Endothelial cell of umbilical vein (primary cell): Measurements from ENCODE around the gene SPTBN5. TPM values are rescaled to one million over a fixed set of nuclear protein-coding genes. Genes with fewer than 3 reads are reported as not detected.

Experiments used
- BruUV-seq: library from RNA; stranded (reverse); fragments of 400-500 nt; replicated peaks from 2 replicates; lab custom pipeline; 2021; lab: Mats Ljungman, UMichigan
- CTCF ChIA-PET: fragments of 300-600, 350-600 bp; sonication (Branson Sonifier 250); formaldehyde crosslinking; loops from one replicate; lab custom pipeline; 2021; ENCODE audit warnings: antibody characterized with exemption, inconsistent platforms; lab: Charles Lee
- POLR2A ChIA-PET: fragments of 300-600, 350-600 bp; sonication (Branson Sonifier 250); formaldehyde crosslinking; loops from one replicate; lab custom pipeline; 2021; ENCODE audit warnings: antibody characterized with exemption, inconsistent platforms; lab: Charles Lee
- DNase-seq: peaks from one replicate; pipeline ENCODE4 v3.0.0-alpha.2; 2011; ENCODE audit warnings: low read depth, low spot score
- FAIRE-seq: peaks from 2 replicates; lab custom pipeline; 2011; peaks lifted over from hg19 to GRCh38; lab: Jason Lieb, UNC
- H2AFZ ChIP-seq: 2 replicates; pipeline ENCODE4 v1.6.0; 2012; ENCODE audit warnings: low read depth, low read length, control low read depth, inconsistent platforms
- H3K27ac ChIP-seq: 2 replicates; pipeline ENCODE4 v1.5.1; 2011; ENCODE audit warnings: low read depth, mild to moderate bottlenecking, control low read depth, low read length, moderate library complexity; ENCODE audit not compliant: insufficient read depth
- H3K27me3 ChIP-seq, 2 experiments: 2 replicates each; pipeline versions ENCODE4 v1.6.0 to v1.6.1; 2011; ENCODE audit warnings: low read length in 2 of 2, mixed read lengths in 1 of 2; ENCODE audit not compliant: control insufficient read depth in 2 of 2, insufficient read depth in 2 of 2
- H3K36me3 ChIP-seq, 2 experiments: 2 replicates in 1 of 2; 3 replicates in 1 of 2; pipeline ENCODE4 v1.5.1; 2011; ENCODE audit warnings: low read length in 2 of 2, mild to moderate bottlenecking in 1 of 2, moderate library complexity in 1 of 2; ENCODE audit not compliant: control insufficient read depth in 2 of 2, insufficient read depth in 2 of 2; ENCODE audit errors: extremely low read depth in 1 of 2
- H3K4me1 ChIP-seq: 3 replicates; pipeline ENCODE4 v1.5.1; 2011; ENCODE audit warnings: mild to moderate bottlenecking, low read length; ENCODE audit not compliant: control insufficient read depth, insufficient read depth; ENCODE audit errors: extremely low read depth
- H3K4me2 ChIP-seq: 2 replicates; pipeline ENCODE4 v1.6.1; 2011; ENCODE audit warnings: low read length, control low read depth, mixed read lengths; ENCODE audit not compliant: insufficient read depth
- H3K4me3 ChIP-seq, 3 experiments: fragments of 200-600 bp in 1 of 3; sonication (generic), shearing (Covaris generic) in 1 of 3; replicated peaks in 1 of 3; 2 replicates each; pipeline ENCODE4 v1.5.1; 2011 to 2016; ENCODE audit warnings: control low read depth in 3 of 3, low read length in 3 of 3, mild to moderate bottlenecking in 2 of 3, inconsistent platforms in 1 of 3, low read depth in 1 of 3, moderate library complexity in 1 of 3; ENCODE audit not compliant: insufficient read depth in 1 of 3
- H3K79me2 ChIP-seq: 2 replicates; pipeline ENCODE4 v1.6.0; 2012; ENCODE audit warnings: low read length, inconsistent platforms; ENCODE audit not compliant: control insufficient read depth, insufficient read depth
- H3K9ac ChIP-seq: replicated peaks from 2 replicates; pipeline ENCODE3; 2011; ENCODE audit warnings: low read length, control low read depth; ENCODE audit not compliant: insufficient read depth; ENCODE audit errors: extremely low read depth
- H3K9me1 ChIP-seq: replicated peaks from 3 replicates; pipeline ENCODE4 v1.6.0; 2011; ENCODE audit warnings: mild to moderate bottlenecking, low read length; ENCODE audit not compliant: control insufficient read depth, insufficient read depth; ENCODE audit errors: extremely low read depth
- H3K9me3 ChIP-seq: replicated peaks from 2 replicates; pipeline ENCODE4 v1.5.1; 2012; ENCODE audit warnings: low read length, inconsistent platforms; ENCODE audit not compliant: control insufficient read depth, insufficient read depth
- H4K20me1 ChIP-seq: replicated peaks from 2 replicates; pipeline ENCODE3; 2011; ENCODE audit warnings: mild to moderate bottlenecking, low read length; ENCODE audit not compliant: control insufficient read depth, insufficient read depth; ENCODE audit errors: extremely low read depth
- CTCF ChIP-seq, 2 donors: IDR thresholded peaks; 1 replicate in 1 of 2; 2 replicates in 1 of 2; pipeline ENCODE4 v1.5.1; 2011; ENCODE audit warnings: low read length in 2 of 2, mild to moderate bottlenecking in 2 of 2, moderate library complexity in 2 of 2, control low read depth in 1 of 2, inconsistent platforms in 1 of 2, low read depth in 1 of 2; ENCODE audit not compliant: insufficient read depth in 1 of 2; ENCODE audit errors: extremely low read depth in 1 of 2
- EZH2 ChIP-seq: IDR thresholded peaks from 2 replicates; pipeline ENCODE4 v1.6.1; 2012; ENCODE audit warnings: borderline replicate concordance, low read depth, mild to moderate bottlenecking, moderate library complexity, low read length, inconsistent platforms; ENCODE audit not compliant: severe bottlenecking
- FOS ChIP-seq: IDR thresholded peaks from 2 replicates; pipeline ENCODE4 v1.6.1; 2011; ENCODE audit warnings: mild to moderate bottlenecking, low read length, moderate library complexity, borderline replicate concordance; ENCODE audit not compliant: insufficient read depth
- GATA2 ChIP-seq: IDR thresholded peaks from 2 replicates; pipeline ENCODE4 v1.7.0; 2011; ENCODE audit warnings: low read depth, mild to moderate bottlenecking, moderate library complexity, mixed read lengths, low read length; ENCODE audit not compliant: insufficient read length, insufficient read depth
- JUN ChIP-seq: IDR thresholded peaks from 2 replicates; pipeline ENCODE4 v1.6.1; 2011; ENCODE audit warnings: borderline replicate concordance, low read depth; ENCODE audit not compliant: insufficient read length, insufficient read depth
- MYC ChIP-seq: IDR thresholded peaks from one replicate; pipeline ENCODE4 v1.6.1; 2011; ENCODE audit warnings: mild to moderate bottlenecking, low read depth, low read length
- POLR2A ChIP-seq: IDR thresholded peaks from 2 replicates; pipeline ENCODE4 v1.6.1; 2012; ENCODE audit warnings: low read depth, mild to moderate bottlenecking, control low read depth, low read length
- POLR2AphosphoS5 ChIP-seq: IDR thresholded peaks from 2 replicates; pipeline ENCODE4 v1.6.1; 2012; ENCODE audit warnings: low read depth, mild to moderate bottlenecking, control low read depth, low read length, moderate library complexity; ENCODE audit not compliant: insufficient read depth
- dilution Hi-C: fragments of 300-500 bp; cut with MboI; formaldehyde crosslinking; loops from one replicate; pipeline ENCODE4 v1.15.0; 2019; ENCODE audit warnings: low sequenced_read_pairs; ENCODE audit not compliant: extremely low pct_ligation_motif_present
- intact Hi-C: fragments of 100-400 bp; cut with micrococcal nuclease; formaldehyde crosslinking; loops from one replicate; pipeline ENCODE4 v1.10.0; 2022
- polyA plus RNA-seq, 4 experiments: library from polyadenylated mRNA; depleted of rRNA in 3 of 4; stranded (reverse) in 3 of 4; unstranded in 1 of 4; fragments of >200 nt; gene quantifications; 2 replicates each; pipeline versions ENCODE4 v1.2.1 to v1.2.3, GENCODE V29; 2011 to 2012; ENCODE audit warnings: missing spikeins in 1 of 4
- total RNA-seq: library from RNA; stranded (reverse); gene quantifications from 2 replicates; pipeline ENCODE4 v1.2.3, GENCODE V29; 2021
- TF ChIP-seq, protein P1 (sequence below): IDR thresholded peaks from 2 replicates; pipeline ENCODE4 v1.6.1; 2011; ENCODE audit not compliant: insufficient read depth, insufficient read length

SPTBN5 gene
- total and polyA plus RNA-seq, 2 donors (not counting 3 experiments of a cell fraction or from before 2014, with no cell fraction given) = 12.0 to 19.0 TPM

DNA sequence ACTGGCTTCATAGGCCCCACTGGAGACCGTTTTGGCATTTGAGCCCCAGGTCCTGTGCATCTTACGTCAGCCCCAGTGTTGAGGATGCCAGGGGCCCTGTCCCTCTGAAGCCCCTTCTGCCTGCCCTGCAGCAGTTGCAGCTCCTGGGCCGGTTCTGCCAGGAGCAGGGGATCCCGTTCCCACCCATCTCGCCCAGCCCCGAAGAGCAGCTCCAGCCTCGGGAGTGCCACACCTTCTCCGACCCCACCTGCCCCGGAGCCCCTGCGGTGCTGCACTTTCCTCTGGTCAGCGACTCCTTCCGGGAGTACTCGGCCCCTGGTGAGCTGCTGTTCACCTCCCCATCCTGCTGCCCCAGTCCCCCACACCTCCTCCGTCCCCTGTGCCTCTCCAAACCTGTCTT lies 46.6 kb downstream of the SPTBN5 start:
- no peaks in the 10 kb centered on the region for H4K20me1 ChIP-seq
- no peaks in the 10 kb centered on the region for H3K9me1 ChIP-seq
- no peaks in the 10 kb centered on the region for H3K79me2 ChIP-seq
- H3K36me3 ChIP-seq = peaks cover 6 to 30% of the 10 kb centered on the region in 2 experiments
- dilution Hi-C loops = no loop called here
- no peak overlapping the region for H3K4me3 ChIP-seq
- no peak overlapping the region for H3K4me2 ChIP-seq
- intact Hi-C loops = no loop called here
- H3K9ac ChIP-seq = no peak overlapping the region
- FAIRE-seq = no peak
- DNase-seq = no peak
- no TSS peak for BruUV-seq
- TF ChIP-seq CTCF (IDR thresholded peaks at IDR 0.05; ENCODE audit: extremely low read depth in 1 of 2, insufficient read depth in 1 of 2, low read depth in 1 of 2, low read length in 2 of 2) (no peak), POLR2A (no peak), FOS (no peak), JUN (no peak), MYC (no peak), EZH2 (no peak), POLR2AphosphoS5 (no peak), GATA2 (no peak)
- TF ChIP-seq, protein P1, sequence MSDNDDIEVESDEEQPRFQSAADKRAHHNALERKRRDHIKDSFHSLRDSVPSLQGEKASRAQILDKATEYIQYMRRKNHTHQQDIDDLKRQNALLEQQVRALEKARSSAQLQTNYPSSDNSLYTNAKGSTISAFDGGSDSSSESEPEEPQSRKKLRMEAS = no peak
- H3K9me3 ChIP-seq = no peaks in the 10 kb centered on the region
- ChIA-PET POLR2A (no interaction called here), CTCF (interaction anchor here (1.3 to 1.5 kb wide), 3 partner anchors 11 to 74 kb away, joined by 3 to 4 read pairs (median 3); no protein-coding TSS in a partner anchor)
- H3K27ac ChIP-seq = no peak overlapping the region
- no peaks in the 10 kb centered on the region for H3K4me1 ChIP-seq
- no peaks in the 10 kb centered on the region for H3K27me3 ChIP-seq
- no peak overlapping the region for H2AFZ ChIP-seq
